ENCODE results near the gene SMCO2. TPM values are rescaled to one million over a fixed set of nuclear protein-coding genes. Genes with fewer than 3 reads are reported as not detected.

The SMCO2 gene
- total and polyA plus RNA-seq, 9 of the 15 experiments (the other 6 are each of a cell fraction or from before 2014, with no cell fraction given): not detected

GRCh38 chr12:27521066-27521465 lies 74.5 kb downstream of the SMCO2 start (continued):
- TF ChIP-seq SNAPC5 (CRISPR knock-in tag; IDR thresholded peaks at IDR 0.05) (no peak), THRA (IDR thresholded peaks at IDR 0.05) (no peak), TAF15 (IDR thresholded peaks at IDR 0.05; ENCODE audit: low read depth, low read length) (no peak), ZNF121 (CRISPR knock-in tag; conservative IDR thresholded peaks at IDR 0.05) (no peak), MECOM (CRISPR knock-in tag; IDR thresholded peaks at IDR 0.05) (no peak), FOXP4 (CRISPR knock-in tag; IDR thresholded peaks at IDR 0.05; ENCODE audit: borderline replicate concordance) (no peak), ZNF644 (tag; IDR thresholded peaks at IDR 0.05; ENCODE audit: low read depth) (no peak), BRCA1 (IDR thresholded peaks at IDR 0.05) (no peak), BRCA1 (CRISPR knock-in tag; IDR thresholded peaks at IDR 0.05) (no peak), TAF1 (IDR thresholded peaks at IDR 0.05; ENCODE audit: control insufficient read depth, extremely low read depth, insufficient read depth, low read length, severe bottlenecking) (no peak), ARID3B (CRISPR knock-in tag; IDR thresholded peaks at IDR 0.05; ENCODE audit: borderline replicate concordance) (0 out of 2 replicates have a peak, but pooled peaks have one; percentile 40), GTF2F1 (IDR thresholded peaks at IDR 0.05; ENCODE audit: low read depth, low read length) (no peak), ZBTB33 (CRISPR knock-in tag; IDR thresholded peaks at IDR 0.05) (no peak), ZKSCAN3 (CRISPR knock-in tag; IDR thresholded peaks at IDR 0.05) (no peak), SRSF3 (IDR thresholded peaks at IDR 0.05; ENCODE audit: insufficient read depth, low read length) (no peak), LARP7 (IDR thresholded peaks at IDR 0.05) (no peak), HINFP (tag; conservative IDR thresholded peaks at IDR 0.05; ENCODE audit: low read depth) (no peak), LEF1 (IDR thresholded peaks at IDR 0.05) (0 out of 2 replicates have a peak, but pooled peaks have one; percentile 21), CC2D1A (IDR thresholded peaks at IDR 0.05) (no peak), KLF10 (CRISPR knock-in tag; IDR thresholded peaks at IDR 0.05) (no peak)

Measured in K562 (cell line).